Measurements from ENCODE around the gene STAMBPL1.

DNA sequence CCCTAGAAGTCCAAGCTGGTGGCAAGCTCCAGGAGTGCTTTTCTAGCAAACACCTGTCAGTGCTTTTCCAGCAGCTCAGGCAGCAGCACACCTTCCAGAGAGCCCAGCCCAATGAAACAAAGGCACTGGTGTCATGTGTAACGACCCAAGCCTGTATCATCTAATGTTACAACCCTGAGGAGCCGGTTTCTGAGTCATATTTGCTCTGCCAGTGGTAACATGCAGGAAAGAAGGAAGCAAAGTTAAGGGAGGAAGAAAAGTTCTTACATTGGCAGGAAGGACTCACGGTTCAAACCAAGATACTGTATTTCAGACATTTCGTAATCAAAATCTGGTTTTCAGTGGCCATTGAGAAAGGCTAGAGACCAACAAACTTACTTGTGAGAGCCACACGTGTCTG is 28.3 kb upstream of the STAMBPL1 start, which contains the start of gene ANKRD22:
- TF ChIP-seq, protein P1, sequence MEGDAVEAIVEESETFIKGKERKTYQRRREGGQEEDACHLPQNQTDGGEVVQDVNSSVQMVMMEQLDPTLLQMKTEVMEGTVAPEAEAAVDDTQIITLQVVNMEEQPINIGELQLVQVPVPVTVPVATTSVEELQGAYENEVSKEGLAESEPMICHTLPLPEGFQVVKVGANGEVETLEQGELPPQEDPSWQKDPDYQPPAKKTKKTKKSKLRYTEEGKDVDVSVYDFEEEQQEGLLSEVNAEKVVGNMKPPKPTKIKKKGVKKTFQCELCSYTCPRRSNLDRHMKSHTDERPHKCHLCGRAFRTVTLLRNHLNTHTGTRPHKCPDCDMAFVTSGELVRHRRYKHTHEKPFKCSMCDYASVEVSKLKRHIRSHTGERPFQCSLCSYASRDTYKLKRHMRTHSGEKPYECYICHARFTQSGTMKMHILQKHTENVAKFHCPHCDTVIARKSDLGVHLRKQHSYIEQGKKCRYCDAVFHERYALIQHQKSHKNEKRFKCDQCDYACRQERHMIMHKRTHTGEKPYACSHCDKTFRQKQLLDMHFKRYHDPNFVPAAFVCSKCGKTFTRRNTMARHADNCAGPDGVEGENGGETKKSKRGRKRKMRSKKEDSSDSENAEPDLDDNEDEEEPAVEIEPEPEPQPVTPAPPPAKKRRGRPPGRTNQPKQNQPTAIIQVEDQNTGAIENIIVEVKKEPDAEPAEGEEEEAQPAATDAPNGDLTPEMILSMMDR (IDR thresholded peaks at IDR 0.05; ENCODE audit: poor library complexity) = no peak
- TF ChIP-seq EZH2 (IDR thresholded peaks at IDR 0.05; ENCODE audit: borderline replicate concordance) = no peak
